HUES64 (cell line): ENCODE results near the gene TRANK1.
"Not testable (repeated sequence)": the region's sequence is repeated elsewhere in the genome, so short reads cannot be mapped to it uniquely, and the experiment has no call there.

ENCODE experiments used
- H3K27ac ChIP-seq: 2 replicates; pipeline ENCODE4 v1.7.0; 2013; ENCODE audit warnings: low read depth, low read length, inconsistent platforms
- H3K27me3 ChIP-seq: 2 replicates; pipeline ENCODE4 v1.6.1; 2013; ENCODE audit warnings: mild to moderate bottlenecking, low read length; ENCODE audit not compliant: insufficient read depth
- H3K36me3 ChIP-seq: 2 replicates; pipeline ENCODE4 v1.6.1; 2013; ENCODE audit warnings: mild to moderate bottlenecking, low read length; ENCODE audit not compliant: insufficient read depth
- H3K4me1 ChIP-seq: 2 replicates; pipeline ENCODE4 v1.6.1; 2013; ENCODE audit warnings: mild to moderate bottlenecking, low read length, moderate library complexity; ENCODE audit not compliant: insufficient read depth
- H3K4me3 ChIP-seq: 2 replicates; pipeline ENCODE4 v1.5.1; 2013; ENCODE audit warnings: mild to moderate bottlenecking, low read length, moderate library complexity
- H3K9ac ChIP-seq: 2 replicates; pipeline ENCODE4 v1.6.1; 2013; ENCODE audit warnings: mild to moderate bottlenecking, low read depth, low read length
- H3K9me3 ChIP-seq: 2 replicates; pipeline ENCODE4 v1.6.1; 2013; ENCODE audit warnings: low read depth, low read length; ENCODE audit not compliant: insufficient read depth
- WGBS: fragments of 150-250, 120-280 bp; methylation state at CpG from one replicate; pipeline ENCODE4 v1.1.7; 2013; ENCODE audit warnings: missing lambda C conversion rate; 5-methylcytosine and 5-hydroxymethylcytosine counted together

The TRANK1 gene

DNA sequence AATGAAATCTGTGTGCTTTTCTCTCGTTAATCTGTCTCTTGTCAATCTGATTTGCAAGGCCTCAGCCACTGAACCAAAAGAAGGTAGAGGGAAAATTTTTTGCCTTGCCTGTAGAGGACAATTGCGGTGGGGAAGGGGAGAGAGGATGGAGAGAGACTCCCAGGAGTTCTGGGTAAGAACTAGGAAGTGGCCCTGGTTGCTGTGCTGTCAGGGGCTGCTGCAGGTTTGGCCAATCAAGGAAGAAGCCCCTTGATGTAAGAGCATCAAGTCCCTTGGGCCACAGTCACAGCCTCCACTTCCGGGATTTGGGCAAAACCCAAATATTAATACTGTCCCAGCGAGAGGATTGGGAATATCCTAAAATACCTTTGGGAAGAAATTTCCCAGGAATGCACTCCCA is 43.3 kb downstream of the TRANK1 start:
- WGBS: 86% methylated on average over 4 of the region's 4 CpGs
- H3K36me3 ChIP-seq: no peaks in the 10 kb centered on the region
- H3K27ac ChIP-seq: no peak overlapping the region
- no peak overlapping the region for H3K9ac ChIP-seq
- no peak overlapping the region for H3K4me3 ChIP-seq
- no peaks in the 10 kb centered on the region for H3K27me3 ChIP-seq
- H3K4me1 ChIP-seq: no peaks in the 10 kb centered on the region; the same call in 1 of the 2 replicates
- H3K9me3 ChIP-seq: no peaks in the 10 kb centered on the region

DNA sequence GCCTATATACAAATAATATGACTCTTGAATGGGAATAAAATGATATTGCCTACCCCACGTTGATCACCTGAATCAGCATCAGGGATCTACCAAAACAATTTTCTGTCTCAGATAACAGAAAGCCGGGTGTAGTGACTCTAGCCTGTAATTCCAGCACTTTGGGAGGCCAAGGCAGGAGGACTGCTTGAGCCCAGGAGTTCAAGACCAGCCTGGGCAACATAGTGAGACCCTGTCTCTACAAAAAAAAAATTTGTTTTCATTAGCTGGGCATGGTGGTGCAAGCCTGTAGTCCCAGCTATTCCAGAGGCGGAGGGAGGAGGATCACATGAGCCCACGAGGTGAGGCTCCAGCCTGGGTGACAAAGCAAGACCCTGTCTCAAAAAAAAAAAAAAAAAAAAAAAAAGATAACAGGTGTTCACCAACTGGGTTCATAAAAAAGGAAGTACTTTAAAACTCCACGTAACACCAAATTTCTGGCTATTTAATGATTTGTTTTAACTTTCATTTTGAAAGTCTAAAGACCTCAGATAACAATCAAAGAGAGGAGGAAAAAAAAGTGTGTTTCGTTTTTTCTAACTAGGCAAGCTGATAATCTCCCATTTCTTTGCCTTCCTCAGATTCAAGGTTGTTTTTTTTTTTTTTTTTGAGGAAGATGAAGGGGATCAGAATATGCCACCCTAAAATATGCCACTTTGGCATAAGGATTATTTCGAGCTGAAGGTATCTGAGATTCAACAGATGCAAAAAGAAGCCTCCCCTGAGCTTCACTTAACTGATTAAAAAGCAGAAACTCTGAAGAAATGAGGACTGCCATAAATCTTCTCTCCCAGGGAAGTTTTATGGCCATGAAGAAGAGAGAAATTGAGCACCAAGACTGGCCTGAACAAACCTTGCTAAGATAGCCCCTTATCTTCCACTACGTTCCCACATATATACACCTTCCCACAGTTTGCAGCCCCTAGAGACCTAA is 44.1 kb downstream of the TRANK1 start:
- no peaks in the 10 kb centered on the region; the same call in 1 of the 2 replicates for H3K4me1 ChIP-seq
- H3K4me3 ChIP-seq: no peak overlapping the region
- H3K9me3 ChIP-seq: no peaks in the 10 kb centered on the region
- no peaks in the 10 kb centered on the region for H3K27me3 ChIP-seq
- no peak overlapping the region for H3K9ac ChIP-seq
- H3K36me3 ChIP-seq: no peaks in the 10 kb centered on the region
- WGBS: 88% methylated on average over 6 of the region's 8 CpGs
- H3K27ac ChIP-seq: no peak overlapping the region

DNA sequence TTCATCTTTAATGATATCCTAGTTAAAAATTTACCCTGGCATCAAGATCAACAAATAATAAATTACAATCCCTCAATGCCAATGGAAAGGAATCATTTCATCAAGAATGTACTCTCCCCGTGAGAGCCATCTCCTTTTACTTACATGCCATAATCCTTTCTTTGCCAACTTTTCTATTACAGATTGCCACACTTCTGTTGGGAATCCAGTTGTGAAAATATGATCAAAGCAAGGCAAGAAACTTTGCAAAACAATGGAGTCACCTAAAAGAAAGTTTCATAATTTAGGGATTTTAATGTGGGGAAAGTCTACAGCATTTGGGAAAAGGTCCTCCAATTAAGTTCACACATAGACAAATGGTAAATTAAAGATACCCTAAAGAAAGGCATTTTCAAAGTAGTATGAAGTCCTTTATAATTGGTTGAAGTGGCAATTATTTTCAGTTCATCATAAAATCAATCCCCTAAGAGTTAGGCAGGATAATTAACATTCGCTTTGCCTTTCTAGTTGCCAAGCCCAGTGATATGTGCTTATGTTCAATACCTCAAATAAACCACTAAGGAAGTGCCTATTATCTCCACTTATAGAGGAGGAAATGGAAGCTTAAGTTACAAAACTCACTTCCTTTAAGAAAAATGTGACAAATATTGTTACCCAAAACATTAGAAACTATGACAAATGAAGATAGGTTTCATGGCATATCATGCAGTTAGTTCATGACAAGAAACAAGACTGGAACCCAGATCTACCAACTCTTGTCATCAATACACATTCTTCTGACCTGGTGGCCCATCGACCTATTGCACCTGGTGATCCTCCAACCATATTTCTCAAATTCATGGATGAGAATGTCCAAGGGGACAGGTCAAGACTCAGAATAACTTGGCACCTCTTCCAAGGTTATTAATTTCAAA is 49.1 kb downstream of the TRANK1 start:
- Histone ChIP-seq H3K27me3 (no peaks in the 10 kb centered on the region), H3K36me3 (no peaks in the 10 kb centered on the region), H3K4me3 (no peak overlapping the region), H3K27ac (no peak overlapping the region), H3K9me3 (no peaks in the 10 kb centered on the region), H3K9ac (no peak overlapping the region), H3K4me1 (peaks cover 8% of the 10 kb centered on the region; the same call in 1 of the 2 replicates)
- WGBS: 94% methylated on average over 2 of the region's 3 CpGs

DNA sequence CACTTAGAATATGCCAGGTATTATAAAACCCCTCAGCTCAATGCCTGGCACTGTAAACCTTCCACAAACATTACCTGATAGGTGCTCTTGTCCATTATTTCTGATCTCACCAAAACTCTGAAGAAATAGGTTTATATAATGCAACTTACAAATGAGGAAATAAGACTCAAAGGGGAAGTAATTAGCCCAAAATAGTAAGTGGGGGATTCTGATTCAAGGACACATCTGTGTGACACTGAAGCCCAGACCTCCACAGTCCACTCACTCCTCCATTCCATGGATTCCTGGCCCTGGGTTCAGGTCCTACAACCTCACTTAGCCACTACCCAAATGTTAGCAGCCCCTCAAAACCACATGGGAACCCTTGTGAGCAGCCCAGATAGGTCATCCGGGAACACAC is 49.9 kb downstream of the TRANK1 start:
- Histone ChIP-seq H3K27me3 (no peaks in the 10 kb centered on the region), H3K9ac (no peak overlapping the region), H3K27ac (no peak overlapping the region), H3K36me3 (no peaks in the 10 kb centered on the region), H3K4me3 (no peak overlapping the region), H3K9me3 (no peaks in the 10 kb centered on the region), H3K4me1 (peaks cover 8% of the 10 kb centered on the region; the same call in 1 of the 2 replicates)
- 86% methylated on average over 1 of the region's 1 CpG for WGBS

DNA sequence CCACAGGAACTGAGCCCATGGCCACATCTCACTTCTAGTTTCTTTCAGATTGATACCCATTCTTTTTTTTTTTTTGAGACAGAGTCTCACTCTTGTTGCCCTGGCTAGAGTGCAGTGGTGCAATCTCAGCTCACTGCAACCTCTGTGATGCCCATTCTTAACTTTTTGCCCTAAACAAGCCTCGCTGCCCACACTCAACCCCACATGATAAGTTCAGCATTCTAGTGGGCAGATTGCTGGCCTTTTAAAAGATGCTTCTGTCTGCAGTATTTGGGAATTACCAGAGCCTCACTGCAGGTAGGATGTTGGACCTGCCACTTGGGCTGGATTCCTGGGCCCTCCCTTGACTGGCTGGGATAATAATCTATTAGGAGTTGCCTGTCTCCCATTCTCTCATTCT is 51.0 kb downstream of the TRANK1 start:
- Histone ChIP-seq H3K9ac (no peak overlapping the region), H3K27ac (no peak overlapping the region), H3K36me3 (no peaks in the 10 kb centered on the region), H3K27me3 (no peaks in the 10 kb centered on the region), H3K4me3 (no peak overlapping the region), H3K4me1 (peaks cover 8% of the 10 kb centered on the region; the same call in 1 of the 2 replicates), H3K9me3 (no peaks in the 10 kb centered on the region)
- WGBS: 100% methylated on average over 1 of the region's 1 CpG

DNA sequence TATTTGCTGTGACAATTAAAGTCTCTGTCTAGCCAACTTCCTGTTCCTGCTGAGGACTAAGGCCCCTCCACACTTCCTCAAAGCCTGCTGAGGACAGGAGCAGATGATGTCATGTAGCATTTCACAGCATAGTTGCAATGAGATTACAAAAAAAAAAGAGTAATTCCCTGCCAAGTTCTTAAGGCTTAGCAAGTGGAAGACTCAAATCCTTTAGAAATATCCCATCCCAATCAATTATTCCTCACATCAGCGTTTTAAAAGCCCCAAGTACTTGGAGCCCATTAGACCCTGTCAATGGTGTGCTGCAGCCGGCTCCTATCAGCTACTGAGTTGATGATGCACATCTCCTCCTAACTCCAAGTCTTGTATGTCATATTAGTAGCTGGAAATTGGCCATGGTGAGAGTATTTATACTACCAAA is 51.7 kb downstream of the TRANK1 start:
- no peaks in the 10 kb centered on the region for H3K27me3 ChIP-seq
- no peak overlapping the region for H3K4me3 ChIP-seq
- H3K4me1 ChIP-seq: peaks cover 8% of the 10 kb centered on the region; the same call in 1 of the 2 replicates
- no peaks in the 10 kb centered on the region for H3K9me3 ChIP-seq
- no peaks in the 10 kb centered on the region for H3K36me3 ChIP-seq
- WGBS: 84% methylated on average over 2 of the region's 2 CpGs
- H3K27ac ChIP-seq: no peak overlapping the region
- no peak overlapping the region for H3K9ac ChIP-seq

DNA sequence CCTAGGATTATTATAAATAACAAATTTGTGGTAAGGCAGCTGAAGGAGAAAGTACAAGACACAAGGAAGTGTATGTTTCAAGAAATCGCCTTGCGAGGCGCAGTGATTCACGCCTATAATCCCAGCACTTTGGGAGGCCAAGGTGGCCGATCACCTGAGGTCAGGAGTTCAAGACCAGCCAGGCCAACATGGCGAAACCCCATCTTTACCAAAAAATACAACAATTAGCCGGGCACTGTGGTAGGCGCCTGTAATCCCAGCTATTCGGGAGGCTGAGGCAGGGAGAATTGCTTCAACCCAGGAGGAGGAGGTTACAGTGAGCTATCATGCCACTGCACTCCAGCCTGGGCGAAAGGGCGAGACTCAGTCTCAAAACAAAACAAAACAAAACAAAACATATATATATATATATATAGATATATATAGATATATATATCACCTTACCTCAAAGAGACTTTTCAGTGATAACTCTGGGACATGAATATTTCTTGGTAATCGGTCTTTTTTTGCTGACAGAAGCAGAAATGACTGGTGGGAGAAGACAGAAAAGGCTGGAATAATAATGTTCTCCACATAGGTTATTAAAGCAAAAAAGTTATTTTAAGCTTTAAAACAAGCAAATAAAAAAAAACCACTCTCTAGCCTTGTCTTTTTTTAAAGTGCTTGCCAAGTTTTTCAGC is 52.3 kb downstream of the TRANK1 start:
- no peaks in the 10 kb centered on the region for H3K9me3 ChIP-seq
- H3K27ac ChIP-seq: no peak overlapping the region
- H3K4me1 ChIP-seq: peaks cover 8% of the 10 kb centered on the region; the same call in 1 of the 2 replicates
- no peaks in the 10 kb centered on the region for H3K27me3 ChIP-seq
- H3K9ac ChIP-seq: no peak overlapping the region
- 93% methylated on average over 10 of the region's 12 CpGs for whole genome bisulfite sequencing
- no peaks in the 10 kb centered on the region for H3K36me3 ChIP-seq
- H3K4me3 ChIP-seq: no peak overlapping the region

DNA sequence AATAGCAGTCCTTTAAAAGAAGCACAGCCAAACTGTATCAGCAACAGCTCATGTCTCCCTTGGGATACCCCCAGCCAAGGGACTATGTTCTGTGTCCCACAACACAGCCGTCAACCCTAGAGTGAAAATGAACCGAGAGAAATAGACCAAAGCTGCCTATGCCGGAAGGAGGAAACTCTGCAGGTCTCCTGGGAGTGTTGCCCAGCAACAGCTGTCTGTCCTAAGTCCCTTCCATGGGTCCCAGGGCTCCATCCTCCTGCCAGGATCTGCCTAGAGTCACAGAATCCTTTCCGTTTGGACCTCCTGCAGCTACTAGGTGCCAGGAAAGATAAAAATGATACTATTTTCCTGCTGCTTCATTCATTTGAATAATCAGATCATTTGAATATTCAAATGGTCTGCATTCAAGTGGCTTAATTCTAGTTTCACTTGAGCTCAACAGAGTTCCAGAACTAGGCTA is 53.1 kb downstream of the TRANK1 start:
- Histone ChIP-seq H3K9me3 (no peaks in the 10 kb centered on the region), H3K4me1 (peaks cover 8% of the 10 kb centered on the region; the same call in 1 of the 2 replicates), H3K27ac (no peak overlapping the region), H3K36me3 (no peaks in the 10 kb centered on the region), H3K9ac (no peak overlapping the region), H3K4me3 (no peak overlapping the region), H3K27me3 (no peaks in the 10 kb centered on the region)
- WGBS: 77% methylated on average over 4 of the region's 4 CpGs

DNA sequence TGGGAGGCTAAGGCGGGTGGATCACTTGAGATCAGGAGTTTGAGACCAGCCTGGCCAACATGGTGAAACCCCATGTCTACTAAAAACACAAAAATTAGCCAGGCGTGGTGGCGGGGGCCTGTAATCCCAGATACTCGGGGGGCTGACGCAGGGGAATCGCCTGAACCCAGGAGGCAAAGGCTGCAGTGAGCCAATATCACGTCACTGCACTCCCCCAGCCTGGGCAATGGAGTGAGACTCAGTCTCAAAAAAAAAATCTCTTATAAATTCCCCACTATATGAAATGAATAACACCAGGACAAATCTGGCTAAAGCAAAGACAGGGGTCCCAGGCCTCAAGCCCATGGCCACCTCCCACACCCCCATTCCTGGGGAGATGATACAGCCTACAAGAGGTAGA is 53.8 kb downstream of the TRANK1 start:
- not testable (repeated sequence) for H3K4me3 ChIP-seq, H3K9me3 ChIP-seq, H3K9ac ChIP-seq, H3K4me1 ChIP-seq, H3K36me3 ChIP-seq, H3K27ac ChIP-seq, H3K27me3 ChIP-seq
- 95% methylated on average over 7 of the region's 7 CpGs for WGBS

DNA sequence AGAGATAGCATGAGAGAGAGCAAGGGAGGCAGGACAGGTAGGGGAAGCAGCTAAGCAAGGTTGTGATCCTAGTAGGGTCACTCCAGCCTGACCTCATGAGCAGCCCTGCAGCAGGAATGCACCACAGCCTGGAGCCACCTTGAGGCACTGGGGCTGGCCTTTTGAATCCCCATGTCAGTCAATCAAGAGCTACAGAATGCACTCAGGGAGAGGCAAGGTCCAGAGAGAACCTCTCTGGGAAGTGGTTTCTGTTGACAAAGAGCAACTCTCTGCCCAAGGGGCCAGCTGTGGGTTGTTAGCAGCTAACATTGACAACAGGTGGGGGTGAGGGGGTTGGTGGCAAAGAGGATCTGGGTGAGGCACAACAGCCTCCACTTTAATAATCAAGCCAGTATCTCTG is 54.6 kb downstream of the TRANK1 start:
- H3K27ac ChIP-seq: no peak overlapping the region
- no peak overlapping the region for H3K9ac ChIP-seq
- no peaks in the 10 kb centered on the region for H3K36me3 ChIP-seq
- peaks cover 8% of the 10 kb centered on the region; the same call in 1 of the 2 replicates for H3K4me1 ChIP-seq
- no peak overlapping the region for H3K4me3 ChIP-seq
- H3K27me3 ChIP-seq: no peaks in the 10 kb centered on the region
- H3K9me3 ChIP-seq: no peaks in the 10 kb centered on the region
